Inflammatory macrophage treated with lipopolysaccharide for 4 hours (primary cell): ENCODE measurements around the gene TMEM266.

ENCODE experiments used
- DNase-seq: peaks from one replicate; pipeline ENCODE4 v3.0.0-alpha.2; 2020

TMEM266 gene

DNA sequence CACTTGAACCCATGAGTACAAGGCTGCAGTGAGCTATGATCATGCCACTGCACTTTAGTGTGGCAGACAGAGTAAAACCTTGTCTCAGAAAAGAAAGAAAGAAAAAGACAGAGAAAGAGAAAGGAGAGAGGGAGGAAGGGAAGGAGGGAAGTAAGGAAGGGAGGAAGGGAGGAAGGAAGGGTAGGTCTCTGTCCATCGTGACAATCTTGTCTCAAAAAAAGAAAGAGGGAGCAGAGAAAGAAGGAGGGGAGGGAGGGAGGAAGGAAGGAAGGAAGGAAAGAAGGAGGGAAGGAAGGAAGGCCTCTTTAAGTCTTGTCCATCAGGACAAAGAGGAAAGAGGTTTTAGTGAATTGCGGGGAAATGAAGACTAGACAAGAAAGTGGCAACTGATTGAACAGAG lies 129.3 kb downstream of the TMEM266 start:
- no peak for DNase-seq

- DNase-seq: peak; percentile 7
These were observed 130.3 kb downstream of the TMEM266 start for GRCh38 chr15:76190070-76190564.

DNA sequence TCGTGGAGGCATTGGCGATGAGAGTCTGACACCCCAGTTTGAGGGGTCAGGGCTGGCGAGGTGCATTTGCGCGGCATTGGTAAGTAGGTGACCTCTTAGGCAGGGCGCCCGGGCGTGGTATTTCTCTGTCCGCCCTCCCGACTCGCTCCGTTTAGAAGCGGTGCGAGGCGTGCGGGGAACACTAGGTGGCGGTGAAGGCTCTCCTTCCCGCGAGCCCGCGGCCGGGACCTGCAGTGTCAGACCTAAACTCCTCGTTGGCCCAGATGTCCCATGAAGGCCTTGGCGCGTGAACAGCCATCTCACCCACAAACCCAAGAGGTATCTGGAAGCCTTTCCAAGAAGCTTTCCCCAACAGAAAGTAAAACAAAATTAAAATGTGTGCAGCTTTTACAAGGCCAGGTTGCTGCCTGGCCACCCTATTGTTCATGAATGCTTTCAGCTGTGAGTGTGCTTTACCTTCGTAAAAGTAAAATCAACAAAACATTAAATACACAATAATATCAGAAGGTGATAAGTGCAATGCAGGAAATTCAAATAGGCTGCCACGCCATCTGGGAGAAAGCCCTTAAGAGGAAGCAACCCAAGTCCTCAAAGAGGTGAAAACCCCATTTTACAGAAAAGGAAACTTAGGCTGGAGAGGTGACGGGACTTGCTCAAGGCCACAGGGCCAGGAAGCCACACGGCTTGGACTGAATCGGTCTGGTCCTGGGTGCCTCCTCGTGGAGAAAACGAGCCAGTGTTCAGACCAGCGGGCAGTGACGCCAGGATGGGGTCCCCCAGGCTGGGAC lies 131.2 kb downstream of the TMEM266 start:
- DNase-seq: peak; percentile 64

GRCh38 chr15:76191539-76192244 lies 131.9 kb downstream of the TMEM266 start:
- DNase-seq: no peak

DNA sequence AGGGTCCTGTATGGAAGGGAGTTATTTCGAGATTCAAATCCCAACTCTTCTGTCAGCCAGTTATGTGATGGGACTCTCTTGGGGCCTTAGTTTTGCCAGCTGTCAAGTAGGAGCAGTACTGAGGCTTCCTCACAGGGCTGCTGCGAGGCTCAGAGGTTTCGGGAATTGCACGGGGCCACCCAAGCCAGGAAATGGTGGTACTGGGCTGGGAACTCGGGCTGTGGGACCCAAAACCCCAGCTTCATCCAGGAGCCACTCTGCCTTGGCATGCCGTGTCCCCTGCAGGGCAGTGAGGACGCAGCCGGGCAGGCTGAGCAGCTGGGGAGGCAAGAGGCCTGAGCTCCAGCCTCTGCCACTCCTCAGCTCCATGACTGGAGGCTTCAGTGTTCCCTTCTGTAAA lies 132.9 kb downstream of the TMEM266 start:
- DNase-seq: no peak

DNA sequence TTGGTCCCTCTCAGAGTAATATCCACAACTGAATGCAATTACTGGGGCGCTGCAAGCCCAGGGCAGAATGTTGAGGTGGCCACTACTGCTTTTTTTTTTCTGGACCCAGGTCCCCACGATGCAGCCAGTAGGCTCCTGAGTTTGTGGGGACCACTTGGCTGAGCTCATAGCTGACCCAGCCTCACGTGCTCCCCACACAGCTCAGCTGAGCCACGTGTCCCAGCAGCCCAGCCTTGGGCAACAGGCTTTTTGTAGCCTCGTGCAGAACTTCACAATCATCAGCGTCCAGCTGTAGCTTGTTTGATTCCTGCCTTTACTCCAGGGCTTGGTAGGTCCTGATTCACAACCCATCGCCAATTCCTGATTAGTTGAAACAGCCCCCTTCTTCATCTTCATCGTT lies 134.1 kb downstream of the TMEM266 start:
- peak; percentile 6 for DNase-seq

DNA sequence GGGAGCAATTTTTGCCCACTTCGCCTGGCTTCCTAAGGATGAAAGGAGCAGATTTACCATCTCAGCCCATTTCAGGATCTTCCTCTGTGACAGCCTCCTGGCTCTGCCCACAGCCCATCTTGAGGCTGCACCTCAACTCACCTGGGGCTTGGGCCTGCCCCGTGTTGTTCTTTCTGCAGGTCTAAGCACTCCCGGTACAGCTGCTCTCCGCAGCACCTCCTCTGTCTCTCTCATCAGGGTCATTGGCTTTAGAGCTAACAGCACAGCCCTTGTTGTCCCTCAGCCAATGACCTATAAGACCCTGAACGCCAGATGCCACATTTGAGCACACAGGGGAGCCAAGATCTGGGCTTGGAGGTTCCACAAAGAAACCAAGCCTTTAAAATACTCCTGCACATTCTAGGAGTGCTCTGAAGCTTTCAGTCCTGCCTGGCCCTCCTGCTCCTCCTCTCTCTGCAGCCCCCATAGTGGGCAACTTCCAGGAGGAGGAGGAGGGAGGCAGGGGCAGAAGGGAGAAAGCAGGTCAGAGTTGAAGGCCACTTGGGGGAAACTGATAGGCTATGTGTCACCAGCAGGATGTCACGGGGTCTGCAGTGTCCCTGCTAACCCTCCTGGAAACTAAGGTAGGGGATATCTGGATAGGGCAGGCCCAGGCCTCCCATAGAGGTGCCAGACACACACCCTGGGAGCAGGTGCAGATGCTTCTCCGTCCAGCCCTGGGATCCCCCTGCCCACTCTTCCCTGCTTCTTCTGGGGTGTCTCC lies 135.9 kb downstream of the TMEM266 start:
- DNase-seq: no peak

DNA sequence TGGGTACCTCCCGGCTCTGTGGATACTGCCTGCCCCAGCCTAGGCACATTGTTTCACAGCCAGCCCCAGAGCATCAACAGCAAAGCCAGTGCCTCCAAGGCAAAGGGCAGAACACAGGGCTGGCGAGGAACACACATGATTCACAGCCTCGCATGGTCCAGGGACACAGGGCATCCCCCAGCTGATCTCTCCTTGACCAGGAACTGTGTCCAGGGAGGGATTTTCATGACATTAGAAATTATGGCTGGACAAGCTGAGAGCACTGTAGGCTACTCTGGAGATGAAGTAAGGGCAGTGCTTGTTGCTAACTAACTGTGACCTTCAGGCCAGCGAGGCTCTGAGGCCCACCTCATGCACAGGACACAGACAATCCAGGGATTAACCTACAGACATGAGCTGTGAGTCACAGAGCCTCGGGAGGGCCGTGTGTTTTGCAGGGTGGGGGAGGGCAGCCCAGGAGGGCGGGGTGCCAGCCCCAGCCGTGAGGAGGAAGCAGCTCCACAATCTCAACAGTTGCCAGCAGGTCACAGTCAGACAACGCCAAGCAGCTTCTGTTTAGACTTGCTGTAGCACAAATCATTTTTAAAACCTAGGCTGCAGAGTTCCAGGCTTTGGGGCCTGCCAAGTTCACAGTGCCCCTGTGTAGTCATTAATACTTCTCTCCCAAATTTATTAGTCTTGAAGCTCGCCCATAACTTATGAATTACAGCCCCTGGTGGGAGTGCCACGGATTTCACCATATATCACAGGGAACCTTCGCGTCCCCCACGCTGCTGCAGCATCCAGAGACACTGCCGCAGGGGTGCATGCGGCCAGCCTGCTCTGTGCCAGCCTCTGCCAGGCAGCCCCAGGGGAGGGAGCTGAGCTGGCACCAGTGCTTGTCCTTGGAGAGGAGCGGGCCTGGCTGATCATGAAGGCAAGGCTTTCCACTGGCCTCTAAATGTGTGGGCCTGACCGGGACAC lies 136.8 kb downstream of the TMEM266 start:
- peak; percentile 26 for DNase-seq

DNA sequence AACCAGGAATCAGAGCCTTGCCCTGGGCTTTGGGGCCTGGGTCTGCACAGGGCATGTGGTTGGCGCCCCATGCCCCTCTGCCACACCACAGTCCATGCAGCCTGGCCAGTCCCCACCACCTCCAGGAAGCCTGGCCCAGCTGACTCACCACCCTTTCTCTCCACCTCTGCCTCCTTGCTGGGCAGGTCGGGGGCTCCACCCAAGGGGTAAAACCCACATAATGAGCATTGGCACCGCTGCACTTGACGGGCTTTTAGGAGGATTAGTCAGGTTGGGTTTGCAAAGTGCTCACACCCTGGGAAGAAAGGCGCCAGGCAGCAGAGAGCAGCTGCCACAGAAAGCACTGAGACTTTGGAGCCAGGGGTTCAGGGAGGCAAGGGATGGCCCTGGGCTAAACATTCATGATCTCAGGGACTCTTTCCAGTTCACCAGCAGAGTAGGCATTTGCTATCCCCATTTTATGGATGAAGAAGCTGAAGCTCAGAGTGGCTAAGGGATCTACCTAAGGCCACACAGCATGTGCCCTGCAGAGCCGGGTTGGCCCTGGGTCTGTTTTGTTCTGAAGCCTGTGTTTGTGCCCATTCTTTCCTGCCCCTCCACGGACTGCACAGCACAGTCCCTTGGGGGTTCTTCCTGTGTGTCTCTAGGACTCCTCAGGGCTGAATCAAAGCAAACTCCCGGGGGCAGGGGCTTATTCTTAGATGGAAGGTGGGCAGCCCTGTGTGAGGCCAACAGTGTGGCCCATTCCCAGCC lies 138.1 kb downstream of the TMEM266 start:
- no peak for DNase-seq

- no peak for DNase-seq
These were observed 138.8 kb downstream of the TMEM266 start for GRCh38 chr15:76198456-76199105.

GRCh38 chr15:76199106-76200082 lies 139.6 kb downstream of the TMEM266 start:
- DNase-seq: no peak

DNA sequence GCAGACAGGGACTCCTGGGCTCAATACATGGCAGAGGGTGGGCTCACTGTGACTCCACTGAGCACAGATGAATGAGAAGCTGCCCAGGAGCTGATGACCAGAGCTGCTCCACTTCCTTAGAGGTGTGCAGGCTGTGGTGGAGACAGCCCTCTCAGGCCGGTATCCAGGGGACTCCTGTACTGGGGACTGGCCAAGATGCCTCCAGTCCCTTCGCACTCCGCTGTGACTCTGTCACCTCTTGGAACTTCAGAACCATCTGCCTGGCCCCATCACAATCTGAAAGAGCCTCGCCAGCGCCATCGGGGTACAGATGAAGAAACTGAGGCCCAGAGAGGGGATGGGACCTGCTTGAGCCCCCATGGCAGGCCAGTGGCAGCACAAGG lies 140.3 kb downstream of the TMEM266 start:
- no peak for DNase-seq

GRCh38 chr15:76200641-76201105 lies 140.9 kb downstream of the TMEM266 start:
- no peak for DNase-seq

DNA sequence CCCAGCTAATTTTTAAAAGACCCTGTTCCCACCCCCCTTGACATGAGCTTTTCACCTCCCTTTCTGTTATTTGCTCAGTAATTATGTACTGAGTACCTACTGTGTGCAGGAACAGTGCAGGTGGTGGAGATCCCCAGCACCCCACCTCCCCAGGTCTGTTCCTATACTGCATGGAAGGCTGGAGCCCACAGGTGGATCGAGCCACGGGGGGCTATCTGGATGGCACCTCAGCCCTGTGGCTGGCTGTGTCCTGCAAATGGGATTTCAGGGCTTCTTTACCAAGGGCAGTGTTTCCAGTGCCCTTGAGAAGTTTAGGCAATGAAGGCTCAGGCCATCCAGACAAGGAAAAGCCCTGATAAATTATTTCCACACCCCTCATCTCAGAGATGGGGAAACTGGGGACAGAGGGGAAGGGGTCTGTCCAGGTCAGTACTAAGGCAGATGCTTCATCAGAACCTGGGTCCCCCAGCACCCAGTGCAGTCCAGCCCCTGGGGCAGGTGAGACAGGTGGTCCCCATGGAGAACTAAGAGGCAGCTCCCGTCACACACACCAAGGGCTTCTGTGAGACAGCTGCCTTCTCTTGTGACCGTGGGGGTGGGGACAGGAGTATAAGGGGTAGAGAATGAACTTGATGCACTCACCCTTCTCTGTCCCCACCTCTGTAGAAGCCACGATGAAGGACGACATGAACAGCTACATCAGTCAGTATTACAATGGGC lies 141.9 kb downstream of the TMEM266 start:
- no peak for DNase-seq

- DNase-seq: no peak
These were observed 143.7 kb downstream of the TMEM266 start for GRCh38 chr15:76203346-76204108.

DNA sequence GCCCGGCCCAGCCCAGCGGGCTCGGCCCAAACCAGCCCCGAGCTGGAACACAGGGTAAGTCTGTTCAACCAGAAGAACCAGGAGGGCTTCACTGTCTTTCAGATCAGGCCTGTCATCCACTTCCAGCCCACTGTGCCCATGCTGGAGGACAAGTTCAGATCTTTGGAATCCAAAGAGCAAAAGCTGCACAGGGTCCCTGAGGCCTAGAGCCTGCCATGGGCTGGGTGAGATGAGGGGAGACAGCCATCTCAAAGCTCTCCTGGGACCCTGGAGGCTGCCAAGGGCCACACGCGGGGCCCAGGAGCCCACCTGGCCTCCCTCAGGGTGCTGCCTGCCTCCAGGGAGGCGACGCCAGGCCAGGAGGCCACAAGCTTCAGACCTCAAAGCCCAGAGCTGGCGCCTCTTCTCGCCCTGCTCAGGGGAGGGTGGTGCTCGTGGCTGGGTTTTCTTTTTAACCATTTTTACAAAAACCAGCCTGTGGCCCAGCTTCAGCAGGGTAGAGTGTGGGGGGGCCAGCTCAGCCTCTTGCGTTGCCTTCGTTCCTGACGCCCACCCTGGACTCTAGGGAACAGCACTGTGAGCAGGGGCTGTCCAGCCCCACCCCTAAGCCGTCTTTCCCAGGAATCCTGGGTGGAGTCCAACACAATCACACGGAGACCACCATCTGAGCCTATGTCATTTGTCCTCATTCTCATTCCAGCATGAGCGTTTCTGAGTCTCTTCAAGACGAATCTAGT lies 144.5 kb downstream of the TMEM266 start:
- no peak for DNase-seq

DNA sequence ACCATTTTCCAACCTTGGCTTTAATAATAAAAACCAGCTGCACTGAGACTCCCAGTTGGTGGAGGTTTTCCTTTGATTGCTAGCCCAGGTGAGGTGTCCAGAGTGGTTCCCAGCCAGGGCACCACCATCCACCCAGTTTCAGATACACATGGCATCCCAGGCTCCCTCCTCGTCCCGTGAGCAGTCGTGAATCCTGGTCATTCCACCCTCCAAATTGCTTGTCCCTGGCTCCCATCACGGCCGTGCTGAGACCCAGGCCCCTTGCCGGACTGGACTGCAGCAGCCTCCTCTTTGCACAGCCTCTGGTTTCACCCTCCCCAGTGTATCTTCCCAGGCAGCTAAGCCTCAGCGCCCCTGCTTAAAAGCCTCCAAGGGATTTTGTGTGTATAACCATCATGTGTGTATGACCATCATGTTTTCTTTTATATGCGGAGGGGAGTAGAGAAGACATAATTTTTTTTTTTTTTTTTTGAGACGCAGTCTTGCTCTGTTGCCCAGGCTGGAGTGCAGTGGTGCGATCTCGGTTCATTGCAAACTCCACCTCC lies 145.2 kb downstream of the TMEM266 start:
- DNase-seq: no peak
